ENCODE results near the gene TM4SF4.

DNA sequence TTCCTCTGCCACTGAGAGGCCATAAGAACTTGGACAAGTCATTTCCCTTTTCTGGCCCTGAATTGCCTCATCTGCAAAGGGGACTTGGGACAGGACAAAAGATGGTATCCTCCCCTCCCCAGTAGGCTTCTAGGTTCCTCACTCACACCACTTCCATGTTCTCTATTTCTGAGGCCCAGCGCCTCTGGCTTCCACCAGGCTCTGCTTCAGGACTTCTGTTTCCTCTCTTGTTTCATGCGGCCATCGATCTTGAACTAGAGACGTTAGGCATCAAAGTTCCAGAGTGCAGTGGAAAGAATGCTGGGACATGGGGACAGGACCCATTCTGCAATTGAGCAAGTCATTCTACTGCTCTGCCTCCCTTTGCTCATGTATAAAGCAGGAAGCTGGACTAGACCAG lies 1.7 kb downstream of the TM4SF4 start:
- TF ChIP-seq EZH2 (IDR thresholded peaks at IDR 0.05; ENCODE audit: borderline replicate concordance, insufficient read depth, low read depth, low read length, poor library complexity, severe bottlenecking), result no peak
- TF ChIP-seq, protein P1, sequence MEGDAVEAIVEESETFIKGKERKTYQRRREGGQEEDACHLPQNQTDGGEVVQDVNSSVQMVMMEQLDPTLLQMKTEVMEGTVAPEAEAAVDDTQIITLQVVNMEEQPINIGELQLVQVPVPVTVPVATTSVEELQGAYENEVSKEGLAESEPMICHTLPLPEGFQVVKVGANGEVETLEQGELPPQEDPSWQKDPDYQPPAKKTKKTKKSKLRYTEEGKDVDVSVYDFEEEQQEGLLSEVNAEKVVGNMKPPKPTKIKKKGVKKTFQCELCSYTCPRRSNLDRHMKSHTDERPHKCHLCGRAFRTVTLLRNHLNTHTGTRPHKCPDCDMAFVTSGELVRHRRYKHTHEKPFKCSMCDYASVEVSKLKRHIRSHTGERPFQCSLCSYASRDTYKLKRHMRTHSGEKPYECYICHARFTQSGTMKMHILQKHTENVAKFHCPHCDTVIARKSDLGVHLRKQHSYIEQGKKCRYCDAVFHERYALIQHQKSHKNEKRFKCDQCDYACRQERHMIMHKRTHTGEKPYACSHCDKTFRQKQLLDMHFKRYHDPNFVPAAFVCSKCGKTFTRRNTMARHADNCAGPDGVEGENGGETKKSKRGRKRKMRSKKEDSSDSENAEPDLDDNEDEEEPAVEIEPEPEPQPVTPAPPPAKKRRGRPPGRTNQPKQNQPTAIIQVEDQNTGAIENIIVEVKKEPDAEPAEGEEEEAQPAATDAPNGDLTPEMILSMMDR (IDR thresholded peaks at IDR 0.05), result no peak

Measured in B cell (primary cell).